Ishikawa (cell line): ENCODE results near the gene MVD.

Experiments
- CEBPB ChIP-seq: IDR thresholded peaks from 2 replicates; pipeline ENCODE4 v1.6.1; 2012
- CREB1 ChIP-seq: IDR thresholded peaks from 2 replicates; pipeline ENCODE4 v1.6.1; 2012; ENCODE audit warnings: low read depth
- EP300 ChIP-seq: IDR thresholded peaks from 2 replicates; pipeline ENCODE4 v1.6.1; 2012; ENCODE audit warnings: borderline replicate concordance
- REST ChIP-seq: IDR thresholded peaks from 2 replicates; pipeline ENCODE4 v1.6.1; 2012; ENCODE audit warnings: low read depth, mild to moderate bottlenecking
- TAF1 ChIP-seq: IDR thresholded peaks from 2 replicates; pipeline ENCODE4 v1.6.1; 2012; ENCODE audit warnings: low read depth, mild to moderate bottlenecking
- TCF12 ChIP-seq: IDR thresholded peaks from 2 replicates; pipeline ENCODE4 v1.6.1; 2012; ENCODE audit warnings: low read depth
- TEAD4 ChIP-seq: IDR thresholded peaks from 2 replicates; pipeline ENCODE4 v1.6.1; 2012
- YY1 ChIP-seq: IDR thresholded peaks from 2 replicates; pipeline ENCODE4 v1.6.1; 2012; ENCODE audit warnings: low read depth
- ZBTB7A ChIP-seq: IDR thresholded peaks from 2 replicates; pipeline ENCODE4 v1.6.1; 2012; ENCODE audit warnings: low read depth
- TF ChIP-seq, protein P1 (sequence below): IDR thresholded peaks from 2 replicates; pipeline ENCODE4 v1.6.1; 2012
- TF ChIP-seq, protein P2 (sequence below): IDR thresholded peaks from 2 replicates; pipeline ENCODE4 v1.6.1; 2012

- TF ChIP-seq YY1 (no peak), EP300 (no peak), TAF1 (no peak), TEAD4 (no peak), CEBPB (no peak), REST (no peak), ZBTB7A (no peak), TCF12 (no peak), CREB1 (no peak)
- TF ChIP-seq, protein P1, sequence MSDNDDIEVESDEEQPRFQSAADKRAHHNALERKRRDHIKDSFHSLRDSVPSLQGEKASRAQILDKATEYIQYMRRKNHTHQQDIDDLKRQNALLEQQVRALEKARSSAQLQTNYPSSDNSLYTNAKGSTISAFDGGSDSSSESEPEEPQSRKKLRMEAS = no peak
- TF ChIP-seq, protein P2, sequence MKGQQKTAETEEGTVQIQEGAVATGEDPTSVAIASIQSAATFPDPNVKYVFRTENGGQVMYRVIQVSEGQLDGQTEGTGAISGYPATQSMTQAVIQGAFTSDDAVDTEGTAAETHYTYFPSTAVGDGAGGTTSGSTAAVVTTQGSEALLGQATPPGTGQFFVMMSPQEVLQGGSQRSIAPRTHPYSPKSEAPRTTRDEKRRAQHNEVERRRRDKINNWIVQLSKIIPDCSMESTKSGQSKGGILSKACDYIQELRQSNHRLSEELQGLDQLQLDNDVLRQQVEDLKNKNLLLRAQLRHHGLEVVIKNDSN = no peak
Observed at GRCh38 chr16:88695753-88696152, 32.9 kb upstream of the MVD start.
